Esophagus squamous epithelium (tissue), 5 donors: ENCODE measurements around the gene AMER3. TPM values are rescaled to one million over a fixed set of nuclear protein-coding genes. Genes with fewer than 3 reads are reported as not detected.

Experiments
- DNase-seq: peaks from one replicate; lab custom pipeline; 2025; lab: John Stamatoyannopoulos, UW
- H3K27ac ChIP-seq, 4 donors: fragments of 200-600 bp; sonication (generic); one replicate each; pipeline ENCODE4 v1.5.1; 2016 to 2019; ENCODE audit warnings: mild to moderate bottlenecking in 1 of 4
- H3K27me3 ChIP-seq, 4 donors: fragments of 200-600 bp; sonication (generic); 1 replicate in 3 of 4; 2 replicates in 1 of 4; pipeline versions ENCODE4 v1.5.1 to v1.6.0; 2017 to 2021; ENCODE audit warnings: antibody characterized with exemption in 1 of 4
- H3K36me3 ChIP-seq, 3 donors: fragments of 200-600 bp; sonication (generic); one replicate each; pipeline ENCODE4 v1.5.1; 2016 to 2019
- H3K4me1 ChIP-seq, 3 donors: fragments of 200-600 bp; sonication (generic); one replicate each; pipeline ENCODE4 v1.5.1; 2017 to 2019
- H3K4me3 ChIP-seq, 4 donors: fragments of 200-600 bp; sonication (generic); 1 replicate in 3 of 4; 2 replicates in 1 of 4; pipeline ENCODE4 v1.5.1; 2016 to 2019; ENCODE audit warnings: mild to moderate bottlenecking in 2 of 4, moderate library complexity in 1 of 4
- H3K9me3 ChIP-seq, 3 donors: fragments of 200-600 bp; sonication (generic); one replicate each; pipeline ENCODE4 v1.5.1; 2016 to 2019
- CTCF ChIP-seq, 6 experiments: fragments of 450-650 bp in 4 of 6; fragments of 200-600 bp in 2 of 6; sonication (generic) in 2 of 6; IDR thresholded peaks; one replicate each; pipeline ENCODE4 v1.5.1; 2016 to 2019; ENCODE audit warnings: antibody characterized with exemption in 6 of 6, mild to moderate bottlenecking in 4 of 6, moderate library complexity in 4 of 6
- POLR2A ChIP-seq, 4 donors: fragments of 450-650 bp; IDR thresholded peaks; one replicate each; pipeline ENCODE4 v1.6.1; 2017; ENCODE audit warnings: antibody characterized with exemption in 4 of 4, mild to moderate bottlenecking in 4 of 4, moderate library complexity in 3 of 4
- WGBS, 2 donors: methylation state at CpG; one replicate each; pipeline ENCODE4 v1.1.5; 2018; 5-methylcytosine and 5-hydroxymethylcytosine counted together
- intact Hi-C: fragments of 100-400 bp; cut with DNase I; formaldehyde crosslinking; loops from one replicate; pipeline ENCODE4 v1.15.0; 2022
- total RNA-seq, 4 donors: library from RNA; depleted of rRNA; stranded (reverse); fragments of >200 nt; gene quantifications; one replicate each; pipeline ENCODE4 v1.1.0, GENCODE V29; 2016
- donor health status: DM: yes; HTN: yes; CAD: no.

AMER3 gene
- total RNA-seq, 4 donors from 2014 or later = not detected

GRCh38 chr2:130764035-130764820, 8.9 kb downstream of the AMER3 start:
- H3K27me3 ChIP-seq = peaks cover 0 to 56% (median 0%) of the 10 kb centered on the region in 4 donors
- H3K36me3 ChIP-seq = no peaks in the 10 kb centered on the region
- no peak overlapping the region for H3K27ac ChIP-seq
- intact Hi-C loops = no loop called here
- 87% methylated on average over 3 of the region's 15 CpGs; no CpG with 5 or more reads in 1 of the 2 donors for WGBS, 2 donors
- H3K9me3 ChIP-seq = no peaks in the 10 kb centered on the region
- no peak for TF ChIP-seq POLR2A (IDR thresholded peaks at IDR 0.05)
- TF ChIP-seq CTCF (IDR thresholded peaks at IDR 0.05) = no peak
- no peak overlapping the region for H3K4me3 ChIP-seq
- no peaks in the 10 kb centered on the region for H3K4me1 ChIP-seq
- no peak for DNase-seq

GRCh38 chr2:130764821-130765115, 9.4 kb downstream of the AMER3 start:
- peaks cover 0 to 52% (median 0%) of the 10 kb centered on the region in 4 donors for H3K27me3 ChIP-seq
- DNase-seq = no peak
- intact Hi-C loops = no loop called here
- H3K27ac ChIP-seq = no peak overlapping the region
- WGBS, 2 donors = 73 to 84% methylated on average over 2 to 4 of the region's 5 CpGs
- H3K36me3 ChIP-seq = no peaks in the 10 kb centered on the region
- H3K4me3 ChIP-seq = no peak overlapping the region
- TF ChIP-seq POLR2A (IDR thresholded peaks at IDR 0.05) (no peak), CTCF (IDR thresholded peaks at IDR 0.05) (no peak)
- H3K9me3 ChIP-seq = no peaks in the 10 kb centered on the region
- no peaks in the 10 kb centered on the region for H3K4me1 ChIP-seq

GRCh38 chr2:130765464-130765863, 10.1 kb downstream of the AMER3 start:
- WGBS, 2 donors = 68 to 72% methylated on average over 5 to 6 of the region's 6 CpGs
- H3K36me3 ChIP-seq = no peaks in the 10 kb centered on the region
- H3K4me3 ChIP-seq = no peak overlapping the region
- intact Hi-C loops = no loop called here
- H3K4me1 ChIP-seq = no peaks in the 10 kb centered on the region
- no peak for DNase-seq
- peaks cover 0 to 45% (median 0%) of the 10 kb centered on the region in 4 donors for H3K27me3 ChIP-seq
- H3K9me3 ChIP-seq = no peaks in the 10 kb centered on the region
- TF ChIP-seq POLR2A (IDR thresholded peaks at IDR 0.05) = no peak
- no peak for TF ChIP-seq CTCF (IDR thresholded peaks at IDR 0.05)
- H3K27ac ChIP-seq = no peak overlapping the region

- DNase-seq = no peak
- H3K4me1 ChIP-seq = no peaks in the 10 kb centered on the region
- peaks cover 0 to 39% (median 0%) of the 10 kb centered on the region in 4 donors for H3K27me3 ChIP-seq
- intact Hi-C loops = no loop called here
- H3K36me3 ChIP-seq = no peaks in the 10 kb centered on the region
- TF ChIP-seq POLR2A (IDR thresholded peaks at IDR 0.05) = no peak
- TF ChIP-seq CTCF (IDR thresholded peaks at IDR 0.05) = no peak
- H3K9me3 ChIP-seq = no peaks in the 10 kb centered on the region
- no peak overlapping the region for H3K4me3 ChIP-seq
- no peak overlapping the region for H3K27ac ChIP-seq
- 79 to 80% methylated on average over 4 to 6 of the region's 7 CpGs for WGBS, 2 donors
Measured at GRCh38 chr2:130766037-130766436, 10.7 kb downstream of the AMER3 start.

GRCh38 chr2:130766711-130767407, 11.5 kb downstream of the AMER3 start:
- WGBS, 2 donors = 73 to 76% methylated on average over 10 to 11 of the region's 12 CpGs
- TF ChIP-seq POLR2A (IDR thresholded peaks at IDR 0.05) (no peak), CTCF (IDR thresholded peaks at IDR 0.05) (no peak)
- intact Hi-C loops = no loop called here

More at GRCh38 chr2:130766711-130767407, 11.5 kb downstream of the AMER3 start:
- H3K36me3 ChIP-seq = no peaks in the 10 kb centered on the region
- H3K9me3 ChIP-seq = no peaks in the 10 kb centered on the region
- no peaks in the 10 kb centered on the region for H3K4me1 ChIP-seq
- H3K4me3 ChIP-seq = no peak overlapping the region
- peaks cover 0 to 33% (median 0%) of the 10 kb centered on the region in 4 donors for H3K27me3 ChIP-seq
- no peak for DNase-seq
- H3K27ac ChIP-seq = no peak overlapping the region
